Left lung (tissue), 10 donors: ENCODE measurements around the gene FAM47E. TPM values are rescaled to one million over a fixed set of nuclear protein-coding genes. Genes with fewer than 3 reads are reported as not detected.

Experiments
- ATAC-seq: fragments of 200-7000 bp; cut with Tn5 transposase; one replicate; pipeline ENCODE4 v1.9.1; 2020; ENCODE audit warnings: moderate library complexity
- DNase-seq, 4 donors: peaks; one replicate each; pipeline ENCODE4 v3.0.0-alpha.2; 2013 to 2020
- H3K27ac ChIP-seq, 2 donors: fragments of 200-600 bp; sonication (generic) in 1 of 2; one replicate each; pipeline versions ENCODE4 v1.5.0 to v1.8.0; 2020 to 2021
- H3K27me3 ChIP-seq, 2 donors: fragments of 200-600 bp; sonication (generic) in 1 of 2; one replicate each; pipeline versions ENCODE4 v1.5.0 to v1.8.0; 2020 to 2021
- H3K36me3 ChIP-seq, 2 donors: fragments of 200-600 bp; sonication (generic) in 1 of 2; one replicate each; pipeline versions ENCODE4 v1.5.0 to v1.8.0; 2020 to 2021
- H3K4me1 ChIP-seq, 2 donors: fragments of 200-600 bp; one replicate each; pipeline ENCODE4 v1.8.0; 2021
- H3K4me3 ChIP-seq, 2 donors: fragments of 200-600 bp; sonication (generic) in 1 of 2; one replicate each; pipeline versions ENCODE4 v1.5.0 to v1.8.0; 2020 to 2021; ENCODE audit warnings: mild to moderate bottlenecking in 1 of 2
- H3K9me3 ChIP-seq, 2 donors: fragments of 200-600 bp; sonication (generic) in 1 of 2; one replicate each; pipeline versions ENCODE4 v1.5.0 to v1.8.0; 2020 to 2021
- CTCF ChIP-seq, 2 donors: fragments of 200-600 bp; sonication (generic) in 1 of 2; IDR thresholded peaks; one replicate each; pipeline versions ENCODE4 v1.5.0 to v1.8.0; 2021; ENCODE audit warnings: antibody characterized with exemption in 2 of 2
- intact Hi-C, 2 donors: fragments of 100-400 bp; cut with DNase I; formaldehyde crosslinking; loops; one replicate each; pipeline versions ENCODE4 v1.11.2 to v1.14.2; 2022
- polyA plus RNA-seq, 6 donors: library from polyadenylated mRNA; unstranded; fragments of 120-200 nt; gene quantifications; one replicate each; pipeline ENCODE4 v1.2.1, GENCODE V29; 2013; ENCODE audit not compliant: insufficient read length in 6 of 6
- total RNA-seq, 2 donors: library from RNA; stranded (reverse); fragmentation: NEBNext Ultra II Directional; extraction: Animal tissue kit (Norgen Biotek cat#: 25700); gene quantifications; one replicate each; pipeline ENCODE4 v1.2.1, GENCODE V29; 2021
- donor health status: DM: no; HTN: yes; CAD: no.
- donor health status: DM: no; HTN: no; CAD: no.

The FAM47E gene
- total and polyA plus RNA-seq, 8 donors: 3.2 to 8.5 (median 6.2) TPM

DNA sequence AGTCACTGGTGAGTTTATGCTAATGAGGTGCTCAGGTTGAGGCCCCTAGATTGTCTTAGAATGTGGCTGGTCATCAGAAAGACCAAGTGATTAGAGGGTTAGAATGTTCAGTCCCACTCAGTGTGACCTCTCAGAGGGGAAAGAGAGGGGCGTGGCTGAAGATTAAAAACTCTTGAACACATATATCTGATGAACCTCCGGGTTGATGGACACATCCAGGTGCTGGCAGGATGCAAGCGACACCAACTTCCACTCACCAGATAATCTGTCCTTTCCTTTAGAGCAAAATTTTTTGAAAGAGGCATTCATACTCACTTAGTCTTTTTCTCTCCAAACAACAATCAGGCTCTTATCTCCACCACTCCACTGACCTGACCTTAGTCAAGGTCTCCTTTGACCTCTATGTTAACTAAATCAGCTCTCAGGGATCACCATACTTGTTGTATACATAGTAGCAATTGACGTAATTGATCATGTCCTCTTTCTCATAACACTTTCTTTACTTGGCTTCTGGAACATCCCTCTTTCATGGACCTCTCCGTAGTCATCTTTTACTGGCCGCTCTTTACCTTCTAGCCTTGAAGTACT lies 14.2 kb downstream of the FAM47E start:
- intact Hi-C loops: no loop called here
- no peaks in the 10 kb centered on the region for H3K36me3 ChIP-seq
- no peak for TF ChIP-seq CTCF (IDR thresholded peaks at IDR 0.05)
- H3K4me3 ChIP-seq: no peak overlapping the region
- H3K9me3 ChIP-seq: no peaks in the 10 kb centered on the region
- no peaks in the 10 kb centered on the region for H3K4me1 ChIP-seq
- DNase-seq: no peak
- no peak overlapping the region for H3K27ac ChIP-seq
- no peaks in the 10 kb centered on the region for H3K27me3 ChIP-seq
- no peak for ATAC-seq

- no peak for DNase-seq
- no peak for ATAC-seq
- TF ChIP-seq CTCF (IDR thresholded peaks at IDR 0.05): no peak
- Histone ChIP-seq H3K4me1 (no peaks in the 10 kb centered on the region), H3K9me3 (no peaks in the 10 kb centered on the region), H3K27me3 (no peaks in the 10 kb centered on the region), H3K4me3 (no peak overlapping the region), H3K27ac (no peak overlapping the region), H3K36me3 (no peaks in the 10 kb centered on the region)
- intact Hi-C loops: no loop called here
Observed at GRCh38 chr4:76266627-76267026, 15.1 kb downstream of the FAM47E start.

DNA sequence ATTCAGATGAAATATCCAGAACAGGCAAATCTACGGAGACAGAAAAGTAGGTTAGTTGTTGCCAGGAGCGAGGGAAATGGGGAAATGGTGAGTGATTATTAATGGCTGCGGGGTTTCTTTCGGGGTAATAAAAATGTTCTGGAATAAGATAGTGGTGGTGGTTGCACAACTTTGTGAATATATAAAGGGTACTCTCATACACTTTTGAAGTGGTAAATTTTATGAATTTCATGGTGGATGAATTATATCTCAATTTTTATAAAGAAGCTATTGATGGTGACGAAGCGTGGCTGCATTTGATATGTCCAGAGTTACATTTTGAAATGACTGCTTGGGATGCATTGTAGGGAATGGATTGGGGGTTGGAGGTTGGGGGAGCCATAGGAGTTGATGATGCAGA lies 16.3 kb downstream of the FAM47E start:
- intact Hi-C loops: no loop called here
- TF ChIP-seq CTCF (IDR thresholded peaks at IDR 0.05): no peak
- Histone ChIP-seq H3K4me3 (no peak overlapping the region), H3K27me3 (no peaks in the 10 kb centered on the region), H3K27ac (no peak overlapping the region), H3K4me1 (no peaks in the 10 kb centered on the region), H3K9me3 (no peaks in the 10 kb centered on the region), H3K36me3 (no peaks in the 10 kb centered on the region)
- no peak for DNase-seq
- ATAC-seq: no peak

GRCh38 chr4:76270244-76271175 lies 19.0 kb downstream of the FAM47E start:
- Histone ChIP-seq H3K9me3 (no peaks in the 10 kb centered on the region), H3K36me3 (no peaks in the 10 kb centered on the region), H3K27ac (no peak overlapping the region), H3K4me1 (no peaks in the 10 kb centered on the region), H3K27me3 (no peaks in the 10 kb centered on the region), H3K4me3 (no peak overlapping the region)
- no peak for TF ChIP-seq CTCF (IDR thresholded peaks at IDR 0.05)
- intact Hi-C loops: no loop called here
- peak in 2 of 4 donors; percentile 32 to 50 for DNase-seq
- ATAC-seq: no peak

GRCh38 chr4:76271248-76271647 lies 19.7 kb downstream of the FAM47E start:
- intact Hi-C loops: no loop called here
- no peaks in the 10 kb centered on the region for H3K9me3 ChIP-seq
- no peak for TF ChIP-seq CTCF (IDR thresholded peaks at IDR 0.05)
- DNase-seq: no peak
- no peaks in the 10 kb centered on the region for H3K27me3 ChIP-seq
- ATAC-seq: no peak
- no peak overlapping the region for H3K4me3 ChIP-seq
- H3K4me1 ChIP-seq: no peaks in the 10 kb centered on the region
- no peak overlapping the region for H3K27ac ChIP-seq
- H3K36me3 ChIP-seq: no peaks in the 10 kb centered on the region
